GM12878 (cell line): ENCODE measurements around the gene SHLD1. TPM values are rescaled to one million over a fixed set of nuclear protein-coding genes. Genes with fewer than 3 reads are reported as not detected.

Experiments used
- ATAC-seq: fragments of 200-7000 bp; cut with Tn5 transposase; 3 replicates; pipeline ENCODE4 v1.9.1; 2020; ENCODE audit warnings: mild to moderate bottlenecking, moderate library complexity
- BruUV-seq: library from RNA; stranded (reverse); fragments of 400-500 nt; replicated peaks from 2 replicates; lab custom pipeline; 2021; lab: Mats Ljungman, UMichigan
- CTCF ChIA-PET: fragments of 300-600 bp; sonication (Branson Sonifier 250); formaldehyde crosslinking; extraction: SDS; loops from one replicate; lab custom pipeline; 2021; ENCODE audit warnings: inconsistent platforms; lab: Yijun Ruan, JAX
- POLR2A ChIA-PET: fragments of 350-600 bp; formaldehyde crosslinking; extraction: SDS; loops from one replicate; lab custom pipeline; 2021; ENCODE audit warnings: inconsistent platforms; lab: Charles Lee
- RAD21 ChIA-PET: fragments of 300-600 bp; sonication (Branson Sonifier 250); formaldehyde crosslinking; loops from one replicate; lab custom pipeline; 2023; ENCODE audit warnings: antibody characterized with exemption; ENCODE audit not compliant: unreplicated experiment; lab: Charles Lee
- SMC1A ChIA-PET: fragments of 300-600 bp; sonication (Branson Sonifier 250); formaldehyde crosslinking; loops from one replicate; lab custom pipeline; 2023; ENCODE audit not compliant: unreplicated experiment, uncharacterized antibody; lab: Charles Lee
- DNase-seq: peaks from one replicate; pipeline ENCODE4 v3.0.0-alpha.2; 2011; ENCODE audit warnings: low read depth, low spot score
- FAIRE-seq: peaks from 3 replicates; lab custom pipeline; 2011; peaks lifted over from hg19 to GRCh38; lab: Jason Lieb, UNC
- H2AFZ ChIP-seq: 2 replicates; pipeline ENCODE4 v1.6.0; 2011; ENCODE audit warnings: low read depth, low read length, control low read depth; ENCODE audit not compliant: control insufficient read depth
- H3K27ac ChIP-seq: 2 replicates; pipeline ENCODE4 v1.5.1; 2011; ENCODE audit warnings: control low read depth; ENCODE audit not compliant: control insufficient read depth, insufficient read depth
- H3K27me3 ChIP-seq, 2 experiments: replicated peaks in 1 of 2; 2 replicates each; pipeline versions ENCODE4 v1.6.0 to v1.6.1; 2011; ENCODE audit warnings: low read length in 1 of 2; ENCODE audit not compliant: control insufficient read depth in 2 of 2, insufficient read depth in 2 of 2
- H3K36me3 ChIP-seq, 2 experiments: 2 replicates each; pipeline ENCODE4 v1.5.1; 2011; ENCODE audit warnings: low read length in 1 of 2; ENCODE audit not compliant: control insufficient read depth in 2 of 2, insufficient read depth in 2 of 2
- H3K4me1 ChIP-seq: 2 replicates; pipeline ENCODE4 v1.6.1; 2011; ENCODE audit warnings: mild to moderate bottlenecking, low read length, moderate library complexity, mixed read lengths; ENCODE audit not compliant: control insufficient read depth, insufficient read depth
- H3K4me2 ChIP-seq: 2 replicates; pipeline ENCODE4 v1.6.0; 2011; ENCODE audit warnings: control low read depth; ENCODE audit not compliant: control insufficient read depth, insufficient read depth
- H3K4me3 ChIP-seq: fragments of 200-600 bp; sonication (generic); 2 replicates; pipeline ENCODE4 v1.5.1; 2016
- H3K79me2 ChIP-seq: 2 replicates; pipeline ENCODE4 v1.6.0; 2011; ENCODE audit warnings: low read length; ENCODE audit not compliant: control insufficient read depth, insufficient read depth
- H3K9ac ChIP-seq: 2 replicates; pipeline ENCODE4 v1.8.0; 2011; ENCODE audit warnings: low read length, control low read depth, mixed read lengths; ENCODE audit not compliant: control insufficient read depth, insufficient read depth
- H3K9me3 ChIP-seq: replicated peaks from 3 replicates; pipeline ENCODE4 v1.5.1; 2011; ENCODE audit warnings: mild to moderate bottlenecking, low read length; ENCODE audit not compliant: control insufficient read depth, insufficient read depth
- H4K20me1 ChIP-seq: 2 replicates; pipeline ENCODE4 v1.6.0; 2011; ENCODE audit not compliant: control insufficient read depth, insufficient read depth
- CBX3 ChIP-seq: fragments of 200-600 bp; sonication (generic); IDR thresholded peaks from 2 replicates; pipeline ENCODE4 v1.6.1; 2016; ENCODE audit warnings: low read depth, borderline replicate concordance
- E4F1 ChIP-seq: fragments of 450-650 bp; IDR thresholded peaks from 2 replicates; pipeline ENCODE4 v1.6.1; 2018; ENCODE audit warnings: borderline replicate concordance, mild to moderate bottlenecking; ENCODE audit not compliant: partially characterized antibody
- GATAD2B ChIP-seq: fragments of 450-650 bp; conservative IDR thresholded peaks from 2 replicates; pipeline ENCODE4 v1.6.1; 2017; ENCODE audit warnings: low read depth, mild to moderate bottlenecking, moderate library complexity
- HCFC1 ChIP-seq: fragments of 150-350 bp; IDR thresholded peaks from 2 replicates; pipeline ENCODE4 v1.6.1; 2014; ENCODE audit warnings: low read length
- HDAC6 ChIP-seq: fragments of 200-600 bp; sonication (generic); IDR thresholded peaks from one replicate; pipeline ENCODE4 v1.8.0; 2017; ENCODE audit warnings: antibody characterized with exemption; ENCODE audit not compliant: unreplicated experiment
- IKZF2 ChIP-seq, 2 experiments: fragments of 450-650 bp; IDR thresholded peaks; 2 replicates each; pipeline ENCODE4 v1.6.1; 2017; ENCODE audit warnings: mild to moderate bottlenecking in 2 of 2, moderate library complexity in 2 of 2
- KLF5 ChIP-seq: fragments of 450-650 bp; IDR thresholded peaks from 2 replicates; pipeline ENCODE4 v1.6.1; 2014; ENCODE audit warnings: mild to moderate bottlenecking; ENCODE audit not compliant: partially characterized antibody
- PML ChIP-seq: IDR thresholded peaks from 2 replicates; pipeline ENCODE4 v1.6.1; 2012; ENCODE audit warnings: low read length, inconsistent platforms
- ZNF622 ChIP-seq: fragments of 450-650 bp; IDR thresholded peaks from 2 replicates; pipeline ENCODE4 v1.6.1; 2017; ENCODE audit warnings: mild to moderate bottlenecking, inconsistent platforms
- WGBS: methylation state at CpG from one replicate; pipeline ENCODE4 v1.1.6; 2016; ENCODE audit warnings: low lambda C conversion rate; ENCODE audit not compliant: insufficient replicate concordance, insufficient coverage; ENCODE audit errors: missing lambda C conversion rate; 5-methylcytosine and 5-hydroxymethylcytosine counted together
- in situ Hi-C: fragments of 300-500 bp; cut with MboI; formaldehyde crosslinking; loops from 9 replicates; pipeline ENCODE4 v1.14.3; 2018; ENCODE audit warnings: mixed read lengths
- intact Hi-C: fragments of 100-400 bp; cut with micrococcal nuclease; formaldehyde crosslinking; loops from one replicate; pipeline ENCODE4 v1.14.2; 2022; ENCODE audit not compliant: unreplicated experiment
- polyA plus RNA-seq, 11 experiments: library from polyadenylated mRNA; depleted of rRNA in 4 of 11; unstranded in 6 of 11; stranded (reverse) in 5 of 11; fragments of >200 nt; fragmentation: Nextera tagmentation in 4 of 11; fragmentation: Illumina TruSeq in 1 of 11; extraction: Ambion mirVana in 4 of 11; extraction: Trizol in 1 of 11; gene quantifications; 1 replicate in 1 of 11; 2 replicates in 10 of 11; pipeline versions ENCODE4 v1.2.1 to v1.2.3, GENCODE V29; 2011 to 2016; ENCODE audit warnings: inconsistent platforms in 2 of 11, missing spikeins in 2 of 11, low read depth in 1 of 11
- total RNA-seq, 4 experiments: library from RNA; depleted of rRNA in 3 of 4; stranded (reverse); fragments of >200 nt in 3 of 4; fragmentation: Illumina TruSeq in 1 of 4; extraction: Trizol in 1 of 4; gene quantifications; 2 replicates each; pipeline versions ENCODE4 v1.2.1 to v1.2.3, GENCODE V29; 2013 to 2021
- TF ChIP-seq, protein P1 (sequence below): fragments of 450-650 bp; IDR thresholded peaks from 2 replicates; pipeline ENCODE4 v1.6.1; 2014; ENCODE audit warnings: mild to moderate bottlenecking

Gene SHLD1
- total and polyA plus RNA-seq, 10 of the 15 experiments (the other 5 are each of a cell fraction or from before 2014, with no cell fraction given), result 10.8 to 70.9 (median 25.4) TPM

GRCh38 chr20:5893052-5893451, 142.9 kb downstream of the SHLD1 start:
- no TSS peak for BruUV-seq
- FAIRE-seq, result no peak
- ATAC-seq, result no peak
- TF ChIP-seq CBX3 (no peak), ZNF622 (no peak), GATAD2B (no peak), KLF5 (no peak), PML (no peak), E4F1 (no peak), HDAC6 (no peak), IKZF2 (IDR thresholded peaks at IDR 0.05) (no peak), HCFC1 (no peak)
- TF ChIP-seq, protein P1, sequence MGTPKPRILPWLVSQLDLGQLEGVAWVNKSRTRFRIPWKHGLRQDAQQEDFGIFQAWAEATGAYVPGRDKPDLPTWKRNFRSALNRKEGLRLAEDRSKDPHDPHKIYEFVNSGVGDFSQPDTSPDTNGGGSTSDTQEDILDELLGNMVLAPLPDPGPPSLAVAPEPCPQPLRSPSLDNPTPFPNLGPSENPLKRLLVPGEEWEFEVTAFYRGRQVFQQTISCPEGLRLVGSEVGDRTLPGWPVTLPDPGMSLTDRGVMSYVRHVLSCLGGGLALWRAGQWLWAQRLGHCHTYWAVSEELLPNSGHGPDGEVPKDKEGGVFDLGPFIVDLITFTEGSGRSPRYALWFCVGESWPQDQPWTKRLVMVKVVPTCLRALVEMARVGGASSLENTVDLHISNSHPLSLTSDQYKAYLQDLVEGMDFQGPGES, result no peak
- SMC1A ChIA-PET, result no interaction called here
- POLR2A ChIA-PET, result no interaction called here
- in situ Hi-C loops, result no loop called here
- RAD21 ChIA-PET, result interaction anchor here (0.7 kb wide), 1 partner anchor 181 kb away, joined by 3 read pairs; no protein-coding TSS in a partner anchor
- Histone ChIP-seq H2AFZ (no peak overlapping the region), H4K20me1 (no peaks in the 10 kb centered on the region), H3K79me2 (no peaks in the 10 kb centered on the region), H3K4me3 (no peak overlapping the region), H3K4me2 (no peak overlapping the region), H3K27me3 (no peaks in the 10 kb centered on the region; a peak in 1 of 4 replicates), H3K9me3 (no peaks in the 10 kb centered on the region), H3K4me1 (no peaks in the 10 kb centered on the region), H3K27ac (no peak overlapping the region), H3K36me3 (no peaks in the 10 kb centered on the region), H3K9ac (no peak overlapping the region)
- CTCF ChIA-PET, result no interaction called here
- intact Hi-C loops, result no loop called here
- WGBS, result 10% methylated on average over 3 of the region's 3 CpGs
- no peak for DNase-seq
